Transverse colon (tissue), 4 donors: ENCODE data around the gene ADIRF.

ENCODE experiments used
- POLR2A ChIP-seq: fragments of 450-650 bp; IDR thresholded peaks from one replicate; pipeline ENCODE4 v1.6.1; 2016; ENCODE audit warnings: antibody characterized with exemption, mild to moderate bottlenecking, moderate library complexity
- POLR2AphosphoS5 ChIP-seq, 3 donors: sonication (generic); formaldehyde crosslinking; IDR thresholded peaks; one replicate each; pipeline ENCODE4 v1.6.1; 2016; ENCODE audit warnings: antibody characterized with exemption in 3 of 3
- TF ChIP-seq, protein P1 (sequence below), 5 experiments: fragments of 200-600 bp in 3 of 5; fragments of 450-650 bp in 2 of 5; sonication (generic) in 3 of 5; IDR thresholded peaks; 1 replicate in 2 of 5; 2 replicates in 3 of 5; pipeline ENCODE4 v1.5.1; 2016 to 2017; ENCODE audit warnings: antibody characterized with exemption in 5 of 5, inconsistent platforms in 3 of 5, mild to moderate bottlenecking in 2 of 5, moderate library complexity in 1 of 5

DNA sequence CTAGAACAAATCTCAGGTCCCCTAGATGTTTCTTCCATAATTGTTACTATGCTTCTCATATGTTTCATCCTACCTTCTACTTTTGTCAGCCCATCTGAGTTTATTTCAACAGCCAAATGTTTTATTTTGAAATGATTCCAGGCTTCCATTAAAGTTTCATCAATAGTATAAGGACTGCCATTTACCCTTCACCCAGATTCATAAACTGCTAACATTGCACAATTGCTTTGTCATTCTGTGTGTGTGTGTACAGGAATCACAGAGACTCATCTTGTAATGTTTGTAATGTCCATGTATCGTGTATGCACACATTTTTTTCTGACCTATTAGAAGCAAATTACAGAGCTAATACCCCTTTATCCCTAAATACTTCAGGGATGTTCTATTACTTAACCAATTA is 36.4 kb upstream of the ADIRF start:
- TF ChIP-seq, protein P1, sequence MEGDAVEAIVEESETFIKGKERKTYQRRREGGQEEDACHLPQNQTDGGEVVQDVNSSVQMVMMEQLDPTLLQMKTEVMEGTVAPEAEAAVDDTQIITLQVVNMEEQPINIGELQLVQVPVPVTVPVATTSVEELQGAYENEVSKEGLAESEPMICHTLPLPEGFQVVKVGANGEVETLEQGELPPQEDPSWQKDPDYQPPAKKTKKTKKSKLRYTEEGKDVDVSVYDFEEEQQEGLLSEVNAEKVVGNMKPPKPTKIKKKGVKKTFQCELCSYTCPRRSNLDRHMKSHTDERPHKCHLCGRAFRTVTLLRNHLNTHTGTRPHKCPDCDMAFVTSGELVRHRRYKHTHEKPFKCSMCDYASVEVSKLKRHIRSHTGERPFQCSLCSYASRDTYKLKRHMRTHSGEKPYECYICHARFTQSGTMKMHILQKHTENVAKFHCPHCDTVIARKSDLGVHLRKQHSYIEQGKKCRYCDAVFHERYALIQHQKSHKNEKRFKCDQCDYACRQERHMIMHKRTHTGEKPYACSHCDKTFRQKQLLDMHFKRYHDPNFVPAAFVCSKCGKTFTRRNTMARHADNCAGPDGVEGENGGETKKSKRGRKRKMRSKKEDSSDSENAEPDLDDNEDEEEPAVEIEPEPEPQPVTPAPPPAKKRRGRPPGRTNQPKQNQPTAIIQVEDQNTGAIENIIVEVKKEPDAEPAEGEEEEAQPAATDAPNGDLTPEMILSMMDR (IDR thresholded peaks at IDR 0.05) = no peak
- TF ChIP-seq POLR2A = no peak
- TF ChIP-seq POLR2AphosphoS5 (IDR thresholded peaks at IDR 0.05) = peak in 1 of 3 donors; percentile 36
